HG03457 (cell line): Measurements from ENCODE around the gene ALPI.

Source experiments
- ATAC-seq: cut with Tn5 transposase; IDR thresholded peaks from one replicate; pipeline ENCODE4 v1.9.1; 2021; ENCODE audit warnings: moderate number of reproducible peaks; ENCODE audit not compliant: unreplicated experiment

ALPI gene

GRCh38 chr2:232494542-232494941 is 38.6 kb downstream of the ALPI start:
- ATAC-seq, result no peak

- no peak for ATAC-seq
Measured at GRCh38 chr2:232495292-232495691, 39.3 kb downstream of the ALPI start.

- no peak for ATAC-seq
Measured at GRCh38 chr2:232496501-232497270, 40.7 kb downstream of the ALPI start.

GRCh38 chr2:232497348-232497747 is 41.4 kb downstream of the ALPI start:
- ATAC-seq, result no peak

- ATAC-seq, result no peak
Measured at GRCh38 chr2:232498452-232498851, 42.5 kb downstream of the ALPI start.

GRCh38 chr2:232501331-232501771 is 45.4 kb downstream of the ALPI start:
- ATAC-seq, result no peak

GRCh38 chr2:232501794-232502390 is 45.9 kb downstream of the ALPI start:
- ATAC-seq, result no peak

- ATAC-seq, result no peak
Measured at GRCh38 chr2:232502511-232502910, 46.6 kb downstream of the ALPI start.

- ATAC-seq, result no peak
Measured at GRCh38 chr2:232502911-232503808, 47.2 kb downstream of the ALPI start.

- no peak for ATAC-seq
Measured at GRCh38 chr2:232503809-232504323, 47.9 kb downstream of the ALPI start.

GRCh38 chr2:232504438-232504837 is 48.5 kb downstream of the ALPI start:
- ATAC-seq, result no peak

GRCh38 chr2:232505856-232506255 is 49.9 kb downstream of the ALPI start:
- ATAC-seq, result no peak

GRCh38 chr2:232506709-232507108 is 50.8 kb downstream of the ALPI start:
- ATAC-seq, result no peak

GRCh38 chr2:232508251-232508650 is 52.3 kb downstream of the ALPI start:
- ATAC-seq, result no peak
